CD4-positive, alpha-beta T cell (primary cell): ENCODE results near the gene KRTAP10-1. TPM values are rescaled to one million over a fixed set of nuclear protein-coding genes. Genes with fewer than 3 reads are reported as not detected.

Source experiments
- ATAC-seq: fragments of 200-7000 bp; cut with Tn5 transposase; one replicate; pipeline ENCODE4 v1.10.0; 2022; ENCODE audit warnings: mild to moderate bottlenecking; ENCODE audit not compliant: poor library complexity
- CTCF ChIA-PET: fragments of 350-600 bp; sonication (Branson Sonifier 250); formaldehyde crosslinking; loops from one replicate; lab custom pipeline; 2021; ENCODE audit warnings: antibody characterized with exemption, inconsistent platforms; lab: Charles Lee
- POLR2A ChIA-PET: fragments of 350-600 bp; sonication (Branson Sonifier 250); formaldehyde crosslinking; loops from one replicate; lab custom pipeline; 2021; ENCODE audit warnings: antibody characterized with exemption, inconsistent platforms; lab: Charles Lee
- DNase-seq, 14 experiments: peaks; one replicate each; pipeline ENCODE4 v3.0.0-alpha.2; 2013 to 2020; ENCODE audit warnings: mixed read lengths in 2 of 14
- H3K27ac ChIP-seq, 2 donors: one replicate each; pipeline versions ENCODE4 v1.5.1 to v1.7.0; 2013; ENCODE audit warnings: low read length in 2 of 2, low read depth in 1 of 2, mild to moderate bottlenecking in 1 of 2
- H3K27me3 ChIP-seq, 2 experiments: 1 replicate in 1 of 2; 2 replicates in 1 of 2; pipeline versions ENCODE4 v1.6.1 to v1.7.0; 2013; ENCODE audit warnings: low read length in 2 of 2, control low read depth in 1 of 2, mild to moderate bottlenecking in 1 of 2, moderate library complexity in 1 of 2; ENCODE audit not compliant: insufficient read depth in 2 of 2, control insufficient read depth in 1 of 2
- H3K36me3 ChIP-seq: one replicate; pipeline ENCODE4 v1.6.1; 2013; ENCODE audit warnings: low read length, control low read depth; ENCODE audit not compliant: insufficient read depth
- H3K4me1 ChIP-seq: one replicate; pipeline ENCODE4 v1.6.1; 2013; ENCODE audit warnings: low read length, control low read depth; ENCODE audit not compliant: insufficient read depth
- H3K4me3 ChIP-seq: one replicate; pipeline ENCODE4 v1.5.1; 2013; ENCODE audit warnings: mild to moderate bottlenecking, low read length, moderate library complexity
- H3K9me3 ChIP-seq, 2 experiments: 1 replicate in 1 of 2; 2 replicates in 1 of 2; pipeline versions ENCODE4 v1.6.1 to v1.7.0; 2013; ENCODE audit warnings: low read length in 2 of 2, mild to moderate bottlenecking in 2 of 2, control low read depth in 1 of 2, moderate library complexity in 1 of 2; ENCODE audit not compliant: control insufficient read depth in 1 of 2, insufficient read depth in 1 of 2
- H3K27ac Mint-ChIP-seq: one replicate; pipeline ENCODE4 v1.8.0; 2020; ENCODE audit warnings: mixed read lengths
- H3K27me3 Mint-ChIP-seq: one replicate; pipeline ENCODE4 v1.8.0; 2021; ENCODE audit warnings: mixed read lengths
- H3K36me3 Mint-ChIP-seq: one replicate; pipeline ENCODE4 v1.8.0; 2021; ENCODE audit warnings: low read depth, mixed read lengths
- H3K4me1 Mint-ChIP-seq: one replicate; pipeline ENCODE4 v1.8.0; 2021; ENCODE audit warnings: low read depth, mixed read lengths
- H3K4me3 Mint-ChIP-seq: one replicate; pipeline ENCODE4 v1.8.0; 2020; ENCODE audit warnings: mild to moderate bottlenecking, mixed read lengths
- H3K9me3 Mint-ChIP-seq: one replicate; pipeline ENCODE4 v1.8.0; 2020; ENCODE audit warnings: mixed read lengths
- CTCF ChIP-seq: fragments of 200-600 bp; IDR thresholded peaks from one replicate; pipeline ENCODE4 v1.8.0; 2022; ENCODE audit warnings: antibody characterized with exemption, mild to moderate bottlenecking
- intact Hi-C, 2 experiments: fragments of 100-400 bp; cut with DNase I in 1 of 2; cut with micrococcal nuclease in 1 of 2; formaldehyde crosslinking; loops; one replicate each; pipeline versions ENCODE4 v1.15.1 to v1.9.0; 2023 to 2025; cut with DNase I, micrococcal nuclease
- polyA plus RNA-seq, 2 donors: library from polyadenylated mRNA; unstranded; fragments of 120-200 nt; gene quantifications; one replicate each; pipeline ENCODE4 v1.2.1, GENCODE V29; 2013
- total RNA-seq, 174 experiments: library from RNA in 2 of 174; stranded (reverse) in 2 of 174; gene quantifications; one replicate each; pipeline ENCODE4 v1.2.3 and lab custom pipeline; 2021 to 2026

KRTAP10-1 gene
- total RNA-seq (not detected), total RNA-seq (lab: John Stamatoyannopoulos, UW) (0 to 0.13 (median 0) reads per million in 172 experiments)
- polyA plus RNA-seq (2013, experiment 1 of 2) = not detected
- polyA plus RNA-seq (2013, experiment 2 of 2) = not detected

- no peak for TF ChIP-seq CTCF
- H3K9me3 Mint-ChIP-seq = peaks cover 4% of the 10 kb centered on the region
- H3K9me3 ChIP-seq = peaks cover 12 to 13% of the 10 kb centered on the region in 2 experiments
- no peak within 1 kb of the TSS for H3K27ac ChIP-seq
- H3K27me3 Mint-ChIP-seq = no peaks in the 10 kb centered on the region
- ATAC-seq = no peak
- no peak for DNase-seq
- H3K36me3 ChIP-seq = no peaks in the 10 kb centered on the region
- no peak within 1 kb of the TSS for H3K27ac Mint-ChIP-seq
- no peaks in the 10 kb centered on the region for H3K36me3 Mint-ChIP-seq
- POLR2A ChIA-PET = interaction anchor here (0.7 to 1.1 kb wide), 2 partner anchors 24 to 78 kb away, joined by 3 read pairs; no protein-coding TSS in a partner anchor
- H3K27me3 ChIP-seq = peaks cover 0 to 2% of the 10 kb centered on the region in 2 experiments
- no peaks in the 10 kb centered on the region for H3K4me1 Mint-ChIP-seq
- intact Hi-C loops = loop anchor here in 1 of 2 experiments (10.0 kb wide), 1 partner anchor 75 kb away; the partner anchor contains the start of gene KRTAP10-8
- no peak within 1 kb of the TSS for H3K4me3 ChIP-seq
- no peak within 1 kb of the TSS for H3K4me3 Mint-ChIP-seq
- H3K4me1 ChIP-seq = no peaks in the 10 kb centered on the region
- CTCF ChIA-PET = no interaction called here
Measured at GRCh38 chr21:44539991-44540666, at the start of gene KRTAP10-1. Gene KRTAP10-1 (minus strand): TSS chr21:44540195. CDS start chr21:44540150, 45 bp downstream.

DNA sequence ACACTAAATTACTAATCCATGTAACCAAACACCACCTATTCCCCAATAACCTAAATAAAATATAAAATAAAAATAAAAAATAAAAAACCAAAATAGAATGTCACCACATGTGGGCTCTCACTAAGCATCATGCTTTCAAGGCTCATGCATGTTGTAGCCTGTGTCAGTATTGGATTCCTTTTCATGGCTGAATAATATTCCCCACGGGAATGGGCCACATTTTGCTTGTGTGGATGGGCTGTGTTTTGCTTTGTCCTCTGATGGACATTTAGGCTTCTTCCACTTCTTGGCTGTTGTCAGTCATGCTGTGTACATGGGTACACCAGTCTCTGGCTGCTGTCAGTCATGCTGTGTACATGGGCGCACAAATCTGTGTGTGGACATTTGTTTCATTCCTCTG is 49.1 kb upstream of the KRTAP10-1 start:
- H3K4me3 Mint-ChIP-seq = no peak overlapping the region
- H3K36me3 Mint-ChIP-seq = no peaks in the 10 kb centered on the region
- TF ChIP-seq CTCF = no peak
- H3K27me3 Mint-ChIP-seq = peaks cover 46% of the 10 kb centered on the region
- Histone ChIP-seq H3K9me3 (peaks cover 0 to 3% of the 10 kb centered on the region in 2 experiments), H3K4me3 (no peak overlapping the region), H3K36me3 (no peaks in the 10 kb centered on the region), H3K4me1 (no peaks in the 10 kb centered on the region), H3K27me3 (peaks cover 0 to 15% of the 10 kb centered on the region in 2 experiments), H3K27ac (no peak overlapping the region)
- intact Hi-C loops = no loop called here
- no peak for ATAC-seq
- H3K9me3 Mint-ChIP-seq = no peaks in the 10 kb centered on the region
- POLR2A ChIA-PET = no interaction called here
- H3K27ac Mint-ChIP-seq = no peak overlapping the region
- H3K4me1 Mint-ChIP-seq = peaks cover 6% of the 10 kb centered on the region
- no peak for DNase-seq
- CTCF ChIA-PET = no interaction called here

DNA sequence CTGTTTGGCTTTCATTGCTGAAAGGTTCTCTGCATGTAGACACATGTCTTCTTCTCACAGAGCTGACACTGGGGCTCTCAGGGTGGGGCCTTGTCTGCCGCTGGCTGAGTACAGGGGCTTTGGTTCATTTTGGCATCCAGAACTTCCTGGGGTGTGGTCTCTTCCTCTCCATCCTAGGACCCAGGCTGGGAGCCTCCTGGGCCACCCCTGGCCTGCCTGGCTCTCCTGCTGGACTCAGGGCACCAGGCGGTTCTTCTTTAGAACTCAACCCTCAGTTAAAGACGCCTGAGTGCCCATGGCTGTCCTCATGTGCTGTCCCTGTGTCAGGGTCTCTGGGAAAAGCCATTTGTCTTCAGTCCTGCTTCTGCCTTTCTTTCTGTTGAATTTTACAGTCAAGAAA is 45.9 kb upstream of the KRTAP10-1 start:
- intact Hi-C loops = no loop called here
- Histone ChIP-seq H3K27ac (no peak overlapping the region), H3K27me3 (peaks cover 0 to 15% of the 10 kb centered on the region in 2 experiments), H3K4me3 (no peak overlapping the region), H3K36me3 (no peaks in the 10 kb centered on the region), H3K9me3 (peaks cover 4 to 11% of the 10 kb centered on the region in 2 experiments), H3K4me1 (peaks cover 3% of the 10 kb centered on the region)
- ATAC-seq (no peak), DNase-seq (no peak)
- H3K27ac Mint-ChIP-seq = no peak overlapping the region
- ChIA-PET CTCF (no interaction called here), POLR2A (no interaction called here)
- peaks cover 2% of the 10 kb centered on the region for H3K9me3 Mint-ChIP-seq
- peaks cover 24% of the 10 kb centered on the region for H3K4me1 Mint-ChIP-seq
- no peak for TF ChIP-seq CTCF
- peaks cover 58% of the 10 kb centered on the region for H3K27me3 Mint-ChIP-seq
- no peaks in the 10 kb centered on the region for H3K36me3 Mint-ChIP-seq
- no peak overlapping the region for H3K4me3 Mint-ChIP-seq
